Measurements from ENCODE around the gene HEATR5B.
A peak's percentile ranks its signal among the peaks of the same experiment; 100 is the strongest.
"Not testable (repeated sequence)": the region's sequence is repeated elsewhere in the genome, so short reads cannot be mapped to it uniquely, and the experiment has no call there.

The HEATR5B gene

DNA sequence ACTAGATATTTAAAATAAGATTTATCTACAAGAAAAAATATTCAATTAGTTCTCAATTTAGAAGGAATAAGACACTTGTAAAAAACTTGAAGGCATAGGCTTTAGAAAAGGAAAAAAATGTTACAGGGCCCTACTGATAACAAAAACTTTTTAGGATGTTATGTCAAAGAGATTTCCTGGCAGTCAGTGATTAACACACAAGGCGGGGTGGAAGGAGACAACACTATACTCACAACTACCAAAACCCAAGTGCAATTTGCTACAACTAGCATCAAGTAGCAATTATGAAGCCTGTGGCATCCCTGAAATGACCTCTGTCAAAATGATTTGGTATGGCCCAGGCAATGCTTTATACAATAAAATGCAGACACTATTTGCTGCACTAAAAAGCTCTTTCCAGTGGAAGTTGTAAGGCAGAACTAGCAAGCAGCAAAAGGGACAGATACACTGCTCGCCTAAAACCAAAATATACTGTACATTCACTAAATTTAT, 133.1 kb downstream of the HEATR5B start:
- H2AK5ac ChIP-seq (ENCODE audit: low read length), result no peak overlapping the region
- no peak overlapping the region for H4K91ac ChIP-seq (ENCODE audit: low read depth, low read length)
- no peak overlapping the region for H4K12ac ChIP-seq (ENCODE audit: low read depth, low read length)

DNA sequence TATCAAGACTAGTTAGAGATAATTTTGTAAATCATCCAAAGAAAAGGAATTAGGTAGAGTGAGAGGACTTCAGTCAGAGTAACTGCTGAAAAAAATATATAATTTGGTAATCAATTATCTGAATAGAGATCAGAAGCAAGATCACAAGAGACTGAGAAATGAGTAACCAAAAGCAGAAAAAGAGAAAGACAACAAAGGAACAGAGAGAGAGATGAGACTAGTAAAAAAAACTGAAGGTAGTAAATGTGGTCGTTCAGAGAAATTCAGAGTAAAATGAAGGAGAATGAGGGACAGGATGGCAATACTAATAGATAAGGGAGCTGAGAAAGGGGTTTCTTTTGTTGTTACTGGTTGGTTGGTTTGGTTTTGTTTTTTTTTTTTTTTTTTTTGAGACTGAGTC, 134.3 kb downstream of the HEATR5B start:
- no peak overlapping the region for H2BK12ac ChIP-seq (ENCODE audit: low read length)
- no peak overlapping the region for H2AK5ac ChIP-seq (ENCODE audit: low read length)
- H2BK5ac ChIP-seq (ENCODE audit: low read depth, low read length, poor library complexity), result no peak overlapping the region
- no peaks in the 10 kb centered on the region for H3K27me3 ChIP-seq (ENCODE audit: insufficient read depth, low read length)
- no peak overlapping the region for H3K18ac ChIP-seq (ENCODE audit: low read length)
- no peak overlapping the region for H3K4me3 ChIP-seq (ENCODE audit: low read depth, low read length)
- no peaks in the 10 kb centered on the region for H3K79me1 ChIP-seq (ENCODE audit: low read length)
- no peak overlapping the region for H3K9ac ChIP-seq (ENCODE audit: low read length)
- H3K36me3 ChIP-seq (ENCODE audit: control insufficient read depth in 1 of 2, insufficient read depth in 2 of 2, low read length in 2 of 2), result peaks cover 0 to 3% of the 10 kb centered on the region in 2 experiments
- H3K4me1 ChIP-seq (ENCODE audit: control insufficient read depth in 1 of 2, insufficient read depth in 2 of 2, low read length in 2 of 2), result peaks cover 3 to 5% of the 10 kb centered on the region in 2 experiments
- peaks cover 1% of the 10 kb centered on the region for H3K79me2 ChIP-seq (ENCODE audit: control insufficient read depth, insufficient read depth, low read length, poor library complexity)
- no peak overlapping the region for H4K91ac ChIP-seq (ENCODE audit: low read depth, low read length)
- WGBS (ENCODE audit: extremely low coverage, insufficient coverage, insufficient read length), result no CpG with 5 or more reads among the region's 1 CpG
- H4K12ac ChIP-seq (ENCODE audit: low read depth, low read length), result no peak overlapping the region
- no peak overlapping the region for H3K14ac ChIP-seq (ENCODE audit: low read length)
- H2BK120ac ChIP-seq (ENCODE audit: insufficient read depth, low read length, poor library complexity), result no peak overlapping the region
- DNase-seq, result no peak
- no peak overlapping the region for H3K23ac ChIP-seq (ENCODE audit: low read length)
- no peak overlapping the region for H4K8ac ChIP-seq (ENCODE audit: low read depth, low read length)
- no peak overlapping the region for H2AFZ ChIP-seq (ENCODE audit: insufficient read depth, low read length, poor library complexity)
- H3K4ac ChIP-seq (ENCODE audit: low read depth, low read length), result no peak overlapping the region
- H3K27ac ChIP-seq (ENCODE audit: low read depth, low read length), result no peak overlapping the region
- no peaks in the 10 kb centered on the region for H3K9me3 ChIP-seq (ENCODE audit: insufficient read depth, low read depth, low read length)
- no peak overlapping the region for H3K4me2 ChIP-seq (ENCODE audit: low read length)

More for the DNA sequence above, 133.1 kb downstream of the HEATR5B start:
- peak overlapping the region; percentile 70 for H3K23ac ChIP-seq (ENCODE audit: low read length)
- WGBS (ENCODE audit: extremely low coverage, insufficient coverage, insufficient read length), result no CpG with 5 or more reads among the region's 2 CpGs
- H3K4me1 ChIP-seq (ENCODE audit: control insufficient read depth in 1 of 2, insufficient read depth in 2 of 2, low read length in 2 of 2), result peaks cover 3 to 5% of the 10 kb centered on the region in 2 experiments
- peaks cover 1% of the 10 kb centered on the region for H3K79me2 ChIP-seq (ENCODE audit: control insufficient read depth, insufficient read depth, low read length, poor library complexity)
- no peak overlapping the region for H3K18ac ChIP-seq (ENCODE audit: low read length)
- no peak overlapping the region for H2BK5ac ChIP-seq (ENCODE audit: low read depth, low read length, poor library complexity)
- H3K9ac ChIP-seq (ENCODE audit: low read length), result no peak overlapping the region
- H3K9me3 ChIP-seq (ENCODE audit: insufficient read depth, low read depth, low read length), result no peaks in the 10 kb centered on the region
- no peak overlapping the region for H4K8ac ChIP-seq (ENCODE audit: low read depth, low read length)
- no peak overlapping the region for H2BK120ac ChIP-seq (ENCODE audit: insufficient read depth, low read length, poor library complexity)
- no peak overlapping the region for H2BK12ac ChIP-seq (ENCODE audit: low read length)
- H3K14ac ChIP-seq (ENCODE audit: low read length), result no peak overlapping the region
- no peaks in the 10 kb centered on the region for H3K27me3 ChIP-seq (ENCODE audit: insufficient read depth, low read length)
- H3K79me1 ChIP-seq (ENCODE audit: low read length), result no peaks in the 10 kb centered on the region
- H3K4me2 ChIP-seq (ENCODE audit: low read length), result no peak overlapping the region
- H3K4ac ChIP-seq (ENCODE audit: low read depth, low read length), result peak overlapping the region; percentile 14
- no peak overlapping the region for H2AFZ ChIP-seq (ENCODE audit: insufficient read depth, low read length, poor library complexity)
- no peak overlapping the region for H3K4me3 ChIP-seq (ENCODE audit: low read depth, low read length)
- no peak overlapping the region for H3K27ac ChIP-seq (ENCODE audit: low read depth, low read length)
- H3K36me3 ChIP-seq (ENCODE audit: control insufficient read depth in 1 of 2, insufficient read depth in 2 of 2, low read length in 2 of 2), result peaks cover 0 to 3% of the 10 kb centered on the region in 2 experiments
- DNase-seq, result no peak

DNA sequence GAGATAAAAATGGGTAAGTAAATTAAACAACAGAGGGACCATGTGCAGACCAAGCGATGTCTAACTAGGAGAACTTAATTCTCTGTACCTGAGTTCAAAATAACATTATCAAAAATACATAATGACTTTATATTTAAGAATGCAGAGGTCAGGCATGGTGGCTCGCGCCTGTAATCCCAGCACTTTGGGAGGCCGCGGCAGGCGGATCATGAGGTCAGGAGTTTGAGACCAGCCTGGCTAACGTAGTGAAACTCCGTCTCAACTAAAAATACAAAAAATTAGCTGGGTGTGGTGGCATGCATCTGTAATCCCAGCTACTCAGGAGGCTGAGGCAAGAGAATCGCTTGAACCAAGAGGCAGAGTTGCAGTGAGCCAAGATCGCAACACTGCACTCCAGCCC, 138.9 kb downstream of the HEATR5B start:
- H4K12ac ChIP-seq (ENCODE audit: low read depth, low read length); H3K9me3 ChIP-seq (ENCODE audit: insufficient read depth, low read depth, low read length); H3K79me1 ChIP-seq (ENCODE audit: low read length); H3K4me3 ChIP-seq (ENCODE audit: low read depth, low read length); H3K27me3 ChIP-seq (ENCODE audit: insufficient read depth, low read length); H3K27ac ChIP-seq (ENCODE audit: low read depth, low read length); H3K18ac ChIP-seq (ENCODE audit: low read length); DNase-seq; H2BK120ac ChIP-seq (ENCODE audit: insufficient read depth, low read length, poor library complexity); H2AK5ac ChIP-seq (ENCODE audit: low read length); H3K4ac ChIP-seq (ENCODE audit: low read depth, low read length); H4K8ac ChIP-seq (ENCODE audit: low read depth, low read length); H2BK12ac ChIP-seq (ENCODE audit: low read length); H3K79me2 ChIP-seq (ENCODE audit: control insufficient read depth, insufficient read depth, low read length, poor library complexity); H3K23ac ChIP-seq (ENCODE audit: low read length); H3K4me2 ChIP-seq (ENCODE audit: low read length); H3K14ac ChIP-seq (ENCODE audit: low read length); H3K36me3 ChIP-seq (ENCODE audit: control insufficient read depth in 1 of 2, insufficient read depth in 2 of 2, low read length in 2 of 2); H3K4me1 ChIP-seq (ENCODE audit: control insufficient read depth in 1 of 2, insufficient read depth in 2 of 2, low read length in 2 of 2); H3K9ac ChIP-seq (ENCODE audit: low read length); H4K91ac ChIP-seq (ENCODE audit: low read depth, low read length); H2AFZ ChIP-seq (ENCODE audit: insufficient read depth, low read length, poor library complexity); H2BK5ac ChIP-seq (ENCODE audit: low read depth, low read length, poor library complexity): not testable (repeated sequence)
- no CpG with 5 or more reads among the region's 10 CpGs for WGBS (ENCODE audit: extremely low coverage, insufficient coverage, insufficient read length)

DNA sequence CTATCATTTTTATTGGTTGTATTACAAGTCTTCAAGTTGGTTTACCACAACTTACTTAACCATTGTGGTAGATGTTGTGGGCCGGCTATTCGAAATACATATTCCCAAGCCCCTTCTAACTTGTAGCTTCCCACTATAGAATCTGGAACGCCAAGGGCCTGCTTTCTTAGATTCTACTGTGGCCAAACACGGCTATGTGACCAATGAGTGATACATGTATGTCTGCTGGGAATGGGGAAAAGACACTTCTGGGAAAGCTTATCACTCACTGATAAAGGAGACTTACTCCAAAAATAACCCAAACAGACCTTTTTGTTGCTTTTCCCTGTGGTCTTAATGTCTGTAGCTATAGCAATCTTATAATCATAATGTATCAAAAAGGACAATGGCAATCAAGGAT, 142.3 kb downstream of the HEATR5B start:
- no peak for DNase-seq
- no peaks in the 10 kb centered on the region for H3K27me3 ChIP-seq (ENCODE audit: insufficient read depth, low read length)
- no peak overlapping the region for H2AK5ac ChIP-seq (ENCODE audit: low read length)
- no peak overlapping the region for H3K9ac ChIP-seq (ENCODE audit: low read length)
- H2BK5ac ChIP-seq (ENCODE audit: low read depth, low read length, poor library complexity), result no peak overlapping the region
- H2AFZ ChIP-seq (ENCODE audit: insufficient read depth, low read length, poor library complexity), result no peak overlapping the region
- no peak overlapping the region for H2BK12ac ChIP-seq (ENCODE audit: low read length)
- no peak overlapping the region for H3K27ac ChIP-seq (ENCODE audit: low read depth, low read length)
- no peak overlapping the region for H3K4me3 ChIP-seq (ENCODE audit: low read depth, low read length)
- no peak overlapping the region for H3K18ac ChIP-seq (ENCODE audit: low read length)
- no CpG with 5 or more reads among the region's 4 CpGs for WGBS (ENCODE audit: extremely low coverage, insufficient coverage, insufficient read length)
- no peaks in the 10 kb centered on the region for H3K79me2 ChIP-seq (ENCODE audit: control insufficient read depth, insufficient read depth, low read length, poor library complexity)
- H4K12ac ChIP-seq (ENCODE audit: low read depth, low read length), result no peak overlapping the region
- H3K79me1 ChIP-seq (ENCODE audit: low read length), result no peaks in the 10 kb centered on the region
- H3K9me3 ChIP-seq (ENCODE audit: insufficient read depth, low read depth, low read length), result no peaks in the 10 kb centered on the region
- H3K36me3 ChIP-seq (ENCODE audit: control insufficient read depth in 1 of 2, insufficient read depth in 2 of 2, low read length in 2 of 2), result no peaks in the 10 kb centered on the region
- no peak overlapping the region for H3K4ac ChIP-seq (ENCODE audit: low read depth, low read length)
- no peak overlapping the region for H3K23ac ChIP-seq (ENCODE audit: low read length)
- H4K91ac ChIP-seq (ENCODE audit: low read depth, low read length), result no peak overlapping the region
- no peak overlapping the region for H3K14ac ChIP-seq (ENCODE audit: low read length)
- no peak overlapping the region for H3K4me2 ChIP-seq (ENCODE audit: low read length)
- H3K4me1 ChIP-seq (ENCODE audit: control insufficient read depth in 1 of 2, insufficient read depth in 2 of 2, low read length in 2 of 2), result no peaks in the 10 kb centered on the region
- no peak overlapping the region for H2BK120ac ChIP-seq (ENCODE audit: insufficient read depth, low read length, poor library complexity)
- no peak overlapping the region for H4K8ac ChIP-seq (ENCODE audit: low read depth, low read length)
